AG09319 (cell line): ENCODE results near the gene AICDA.

ENCODE experiments used
- DNase-seq: peaks from one replicate; pipeline ENCODE4 v3.0.0-alpha.2; 2010; ENCODE audit warnings: low read depth; ENCODE audit errors: extremely low read depth
- TF ChIP-seq, protein P1 (sequence below): IDR thresholded peaks from 2 replicates; pipeline ENCODE4 v1.5.1; 2011; ENCODE audit warnings: low read depth, mild to moderate bottlenecking, inconsistent platforms, low read length, moderate library complexity

The AICDA gene

DNA sequence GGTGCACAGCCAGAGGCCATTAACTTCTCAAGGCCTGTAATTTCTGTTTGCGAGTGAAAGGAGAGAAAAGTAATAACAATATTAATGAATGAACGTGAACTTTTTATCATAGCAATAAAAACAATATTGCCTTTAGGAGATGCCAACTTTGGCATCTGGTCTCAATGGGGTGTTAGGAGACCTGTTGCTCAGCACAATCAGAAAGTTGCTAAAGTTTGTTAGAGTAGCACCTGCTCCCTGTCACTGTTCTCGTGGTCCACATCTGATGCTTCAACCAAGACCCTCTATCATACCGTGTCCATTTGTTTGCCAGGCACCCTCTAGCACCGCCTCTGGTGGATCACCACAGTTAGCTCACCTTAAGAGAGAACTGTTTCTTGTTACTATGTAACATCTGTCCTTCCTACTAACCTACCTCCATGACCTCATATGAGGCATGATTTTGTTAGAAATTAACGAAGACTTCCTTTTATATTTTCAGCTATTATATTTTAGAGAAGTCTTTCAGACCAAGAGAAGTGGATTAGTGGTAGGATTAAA lies 59.5 kb downstream of the AICDA start:
- no peak for DNase-seq
- TF ChIP-seq, protein P1, sequence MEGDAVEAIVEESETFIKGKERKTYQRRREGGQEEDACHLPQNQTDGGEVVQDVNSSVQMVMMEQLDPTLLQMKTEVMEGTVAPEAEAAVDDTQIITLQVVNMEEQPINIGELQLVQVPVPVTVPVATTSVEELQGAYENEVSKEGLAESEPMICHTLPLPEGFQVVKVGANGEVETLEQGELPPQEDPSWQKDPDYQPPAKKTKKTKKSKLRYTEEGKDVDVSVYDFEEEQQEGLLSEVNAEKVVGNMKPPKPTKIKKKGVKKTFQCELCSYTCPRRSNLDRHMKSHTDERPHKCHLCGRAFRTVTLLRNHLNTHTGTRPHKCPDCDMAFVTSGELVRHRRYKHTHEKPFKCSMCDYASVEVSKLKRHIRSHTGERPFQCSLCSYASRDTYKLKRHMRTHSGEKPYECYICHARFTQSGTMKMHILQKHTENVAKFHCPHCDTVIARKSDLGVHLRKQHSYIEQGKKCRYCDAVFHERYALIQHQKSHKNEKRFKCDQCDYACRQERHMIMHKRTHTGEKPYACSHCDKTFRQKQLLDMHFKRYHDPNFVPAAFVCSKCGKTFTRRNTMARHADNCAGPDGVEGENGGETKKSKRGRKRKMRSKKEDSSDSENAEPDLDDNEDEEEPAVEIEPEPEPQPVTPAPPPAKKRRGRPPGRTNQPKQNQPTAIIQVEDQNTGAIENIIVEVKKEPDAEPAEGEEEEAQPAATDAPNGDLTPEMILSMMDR: no peak
